Measurements from ENCODE around the gene DNM2.
"Not testable (repeated sequence)": the region's sequence is repeated elsewhere in the genome, so short reads cannot be mapped to it uniquely, and the experiment has no call there.

DNM2 gene

DNA sequence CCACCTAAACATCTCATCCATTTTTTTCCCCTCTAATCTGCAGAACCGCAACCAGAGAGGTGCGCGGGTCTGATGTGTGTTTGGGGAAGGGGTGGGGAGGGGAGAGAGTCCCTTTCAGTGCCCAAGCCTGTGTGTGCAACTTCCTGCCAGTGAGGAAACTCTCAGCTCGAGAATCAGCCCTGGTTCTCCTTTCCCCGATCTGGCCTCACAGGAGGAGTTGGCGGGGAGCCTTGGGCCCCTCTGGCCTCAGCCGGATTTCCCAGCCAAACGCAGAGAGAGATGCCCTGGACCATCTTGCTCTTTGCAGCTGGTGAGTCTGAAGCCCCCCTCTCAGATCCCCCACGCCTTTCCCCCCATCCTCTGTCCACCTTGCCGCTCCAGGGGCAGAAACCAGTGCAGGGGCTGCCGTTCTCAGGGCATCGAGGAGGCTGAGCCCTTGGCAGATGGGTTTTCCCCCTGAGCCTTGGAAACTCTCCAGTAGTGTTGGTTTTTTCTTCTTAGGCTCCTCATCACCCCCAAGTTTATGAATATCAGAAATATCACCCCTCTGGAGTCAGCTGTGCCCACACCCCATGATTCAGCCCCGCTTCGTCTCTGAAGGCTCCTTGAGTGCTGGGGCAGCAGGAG, 130.5 kb downstream of the DNM2 start, which contains the start of gene C19orf38:
TSS of gene C19orf38 (plus strand) at position 186 of the 627 bp plus-strand sequence. CDS start at position 280, 94 bp downstream.
- no peak within 1 kb of the TSS for H3K4me3 ChIP-seq (ENCODE audit: control insufficient read depth, low read depth, low read length)
- DNase-seq (ENCODE audit: low read depth) = no peak
- TF ChIP-seq, protein P1, sequence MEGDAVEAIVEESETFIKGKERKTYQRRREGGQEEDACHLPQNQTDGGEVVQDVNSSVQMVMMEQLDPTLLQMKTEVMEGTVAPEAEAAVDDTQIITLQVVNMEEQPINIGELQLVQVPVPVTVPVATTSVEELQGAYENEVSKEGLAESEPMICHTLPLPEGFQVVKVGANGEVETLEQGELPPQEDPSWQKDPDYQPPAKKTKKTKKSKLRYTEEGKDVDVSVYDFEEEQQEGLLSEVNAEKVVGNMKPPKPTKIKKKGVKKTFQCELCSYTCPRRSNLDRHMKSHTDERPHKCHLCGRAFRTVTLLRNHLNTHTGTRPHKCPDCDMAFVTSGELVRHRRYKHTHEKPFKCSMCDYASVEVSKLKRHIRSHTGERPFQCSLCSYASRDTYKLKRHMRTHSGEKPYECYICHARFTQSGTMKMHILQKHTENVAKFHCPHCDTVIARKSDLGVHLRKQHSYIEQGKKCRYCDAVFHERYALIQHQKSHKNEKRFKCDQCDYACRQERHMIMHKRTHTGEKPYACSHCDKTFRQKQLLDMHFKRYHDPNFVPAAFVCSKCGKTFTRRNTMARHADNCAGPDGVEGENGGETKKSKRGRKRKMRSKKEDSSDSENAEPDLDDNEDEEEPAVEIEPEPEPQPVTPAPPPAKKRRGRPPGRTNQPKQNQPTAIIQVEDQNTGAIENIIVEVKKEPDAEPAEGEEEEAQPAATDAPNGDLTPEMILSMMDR (IDR thresholded peaks at IDR 0.05; ENCODE audit: control insufficient read depth, insufficient read depth, low read depth, low read length, missing control alignments) = no peak

- no peak for DNase-seq (ENCODE audit: low read depth)
- TF ChIP-seq, protein P1 (IDR thresholded peaks at IDR 0.05; ENCODE audit: control insufficient read depth, insufficient read depth, low read depth, low read length, missing control alignments) = no peak
- H3K4me3 ChIP-seq (ENCODE audit: control insufficient read depth, low read depth, low read length) = no peak overlapping the region
Observed at GRCh38 chr19:10850631-10851030, 132.8 kb downstream of the DNM2 start.

DNA sequence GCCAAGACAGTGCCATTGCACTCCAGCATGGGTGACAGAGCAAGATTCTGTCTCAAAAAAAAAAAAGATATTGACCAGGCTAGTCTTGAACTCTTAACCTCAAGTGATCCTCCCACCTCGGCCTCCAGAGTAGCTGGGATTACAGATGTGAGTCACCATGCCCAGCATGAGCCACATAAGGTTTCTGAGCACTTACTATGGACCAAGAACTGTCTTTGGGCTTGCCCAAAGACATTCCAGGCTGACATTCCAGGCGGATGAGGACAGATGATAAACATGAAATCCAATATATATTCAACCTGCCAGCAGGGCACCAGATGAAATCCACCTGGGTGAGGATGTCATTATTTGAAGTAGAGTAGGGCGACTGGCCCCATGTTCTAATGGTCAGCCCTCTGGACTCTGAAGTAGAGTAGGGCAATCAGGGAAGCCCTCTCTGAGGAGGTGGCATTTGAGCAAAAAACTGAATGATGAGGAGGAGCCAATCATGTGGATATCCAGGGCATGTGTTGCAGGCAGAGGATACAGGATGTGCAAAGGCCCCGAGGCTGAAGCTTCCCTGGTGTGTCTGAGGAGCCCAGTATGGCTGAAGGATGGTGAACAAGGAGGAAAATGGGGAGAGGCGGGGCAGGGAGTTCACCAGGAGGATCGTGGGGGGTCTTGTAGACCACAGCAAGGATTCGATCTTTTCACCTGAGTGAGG, 134.4 kb downstream of the DNM2 start:
- TF ChIP-seq, protein P1 (IDR thresholded peaks at IDR 0.05; ENCODE audit: control insufficient read depth, insufficient read depth, low read depth, low read length, missing control alignments) = no peak
- H3K4me3 ChIP-seq (ENCODE audit: control insufficient read depth, low read depth, low read length) = no peak overlapping the region
- DNase-seq (ENCODE audit: low read depth) = peak; percentile 16

DNA sequence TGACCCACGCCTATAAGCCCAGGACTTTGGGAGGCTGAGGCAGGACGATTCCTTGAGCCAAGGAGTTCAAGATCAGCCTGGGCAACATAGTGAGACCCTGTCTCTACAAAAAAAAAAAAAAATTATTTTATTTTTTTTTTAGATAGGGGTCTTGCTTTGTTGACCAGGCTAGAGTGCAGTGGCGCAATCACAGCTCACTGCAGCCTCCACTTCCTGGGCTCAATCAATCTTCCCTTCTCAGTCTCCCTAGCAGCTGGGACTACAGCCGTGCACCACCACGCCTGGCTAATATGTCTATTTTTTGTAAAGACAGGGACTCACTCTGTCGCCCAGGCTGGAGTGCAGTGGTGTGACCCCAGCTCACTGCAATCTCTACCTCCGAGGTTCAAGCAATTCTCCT, 135.1 kb downstream of the DNM2 start:
- TF ChIP-seq, protein P1 (IDR thresholded peaks at IDR 0.05; ENCODE audit: control insufficient read depth, insufficient read depth, low read depth, low read length, missing control alignments) = no peak
- no peak for DNase-seq (ENCODE audit: low read depth)
- H3K4me3 ChIP-seq (ENCODE audit: control insufficient read depth, low read depth, low read length) = no peak overlapping the region

GRCh38 chr19:10854350-10855089, 136.6 kb downstream of the DNM2 start:
- TF ChIP-seq, protein P1 (IDR thresholded peaks at IDR 0.05; ENCODE audit: control insufficient read depth, insufficient read depth, low read depth, low read length, missing control alignments) = no peak
- no peak for DNase-seq (ENCODE audit: low read depth)
- no peak overlapping the region for H3K4me3 ChIP-seq (ENCODE audit: control insufficient read depth, low read depth, low read length)

- no peak for DNase-seq (ENCODE audit: low read depth)
- TF ChIP-seq, protein P1 (IDR thresholded peaks at IDR 0.05; ENCODE audit: control insufficient read depth, insufficient read depth, low read depth, low read length, missing control alignments) = peak; percentile 53
- no peak overlapping the region for H3K4me3 ChIP-seq (ENCODE audit: control insufficient read depth, low read depth, low read length)
Observed at GRCh38 chr19:10855879-10856522, 138.1 kb downstream of the DNM2 start.

GRCh38 chr19:10856899-10857298, 139.0 kb downstream of the DNM2 start:
- DNase-seq (ENCODE audit: low read depth); H3K4me3 ChIP-seq (ENCODE audit: control insufficient read depth, low read depth, low read length): not testable (repeated sequence)
